HG03196 (cell line): Measurements from ENCODE around the gene RSL1D1.
"Not testable (repeated sequence)": the region's sequence is repeated elsewhere in the genome, so short reads cannot be mapped to it uniquely, and the experiment has no call there.

Experiments used
- ATAC-seq: cut with Tn5 transposase; IDR thresholded peaks from one replicate; pipeline ENCODE4 v1.9.1; 2021; ENCODE audit not compliant: unreplicated experiment

RSL1D1 gene

DNA sequence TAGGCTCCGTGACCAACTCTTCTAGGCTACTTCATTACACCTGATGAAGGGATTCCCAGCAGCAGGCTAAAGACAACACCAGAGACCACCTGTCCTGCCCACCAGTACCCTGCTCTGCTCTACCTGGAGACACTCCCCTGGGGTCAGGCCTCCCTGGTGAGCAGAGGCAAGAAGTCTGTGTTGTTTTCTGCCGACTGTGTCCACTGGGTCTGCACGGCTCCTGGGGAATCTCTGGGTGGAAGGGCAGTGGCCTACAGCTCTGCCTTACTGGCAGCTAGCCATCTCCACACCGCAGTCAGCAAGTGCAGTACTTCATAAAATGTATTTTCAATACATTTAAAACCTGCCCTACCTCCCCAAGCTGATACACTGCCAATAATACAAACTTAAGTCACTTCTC lies 6.8 kb downstream of the RSL1D1 start:
- no peak for ATAC-seq

DNA sequence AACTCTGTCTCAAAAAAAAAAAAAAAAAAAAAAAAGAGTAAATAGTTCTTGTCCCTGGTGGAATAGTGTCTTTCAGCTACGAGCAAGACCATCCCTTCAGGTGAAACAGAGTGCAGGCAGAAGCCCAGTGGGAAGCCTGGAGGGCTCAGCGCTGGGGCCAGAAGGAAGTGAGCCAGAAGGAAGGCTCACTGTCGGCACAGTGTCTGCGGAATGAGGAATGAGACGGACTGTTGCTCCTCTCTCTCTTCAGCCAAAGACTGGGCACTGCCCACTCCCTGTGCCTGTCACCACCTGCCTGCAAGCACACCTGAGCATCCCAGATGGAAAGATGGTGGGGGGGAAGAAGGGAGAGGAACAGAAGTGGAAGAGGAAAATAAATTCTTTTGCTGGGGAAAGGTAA lies 7.5 kb downstream of the RSL1D1 start:
- ATAC-seq, result no peak

DNA sequence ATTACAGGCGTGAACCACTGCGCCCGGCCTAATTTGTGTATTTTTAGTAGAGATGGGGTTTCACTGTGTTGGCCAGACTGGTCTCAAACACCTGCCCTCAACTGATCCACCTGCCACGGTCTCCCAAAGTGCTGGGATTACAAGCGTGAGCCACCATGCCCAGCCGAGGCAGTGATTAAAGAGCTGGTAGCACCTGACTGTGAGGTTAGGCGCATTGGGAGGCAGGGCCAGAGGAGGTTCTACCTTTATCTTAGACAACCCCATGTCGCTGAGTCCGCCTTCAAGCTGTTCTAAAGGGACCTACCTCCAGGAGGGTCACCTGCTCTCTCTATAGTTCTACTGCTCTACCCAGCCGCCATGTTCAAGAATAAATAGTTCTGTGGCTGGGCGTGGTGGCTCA lies 8.1 kb downstream of the RSL1D1 start:
- no peak for ATAC-seq

DNA sequence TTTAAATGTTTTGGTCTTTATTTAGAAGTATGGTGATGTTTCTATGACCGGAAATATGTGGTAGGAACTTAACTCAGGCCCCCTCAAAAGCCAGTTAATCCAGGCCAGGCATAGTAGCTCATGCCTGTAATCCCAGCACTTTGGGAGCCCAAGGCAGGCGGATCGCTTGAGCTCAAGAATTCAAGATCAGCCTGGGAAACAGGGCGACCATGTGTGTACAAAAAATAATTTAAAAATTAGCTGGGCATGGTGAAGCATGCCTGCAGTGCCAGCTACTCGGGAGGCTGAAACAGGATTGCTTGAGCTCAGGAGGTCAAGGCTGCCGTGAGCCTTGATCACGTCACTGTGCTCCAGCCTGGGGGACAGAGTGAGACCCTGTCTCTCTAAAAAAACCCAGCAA lies 10.3 kb downstream of the RSL1D1 start:
- no peak for ATAC-seq

DNA sequence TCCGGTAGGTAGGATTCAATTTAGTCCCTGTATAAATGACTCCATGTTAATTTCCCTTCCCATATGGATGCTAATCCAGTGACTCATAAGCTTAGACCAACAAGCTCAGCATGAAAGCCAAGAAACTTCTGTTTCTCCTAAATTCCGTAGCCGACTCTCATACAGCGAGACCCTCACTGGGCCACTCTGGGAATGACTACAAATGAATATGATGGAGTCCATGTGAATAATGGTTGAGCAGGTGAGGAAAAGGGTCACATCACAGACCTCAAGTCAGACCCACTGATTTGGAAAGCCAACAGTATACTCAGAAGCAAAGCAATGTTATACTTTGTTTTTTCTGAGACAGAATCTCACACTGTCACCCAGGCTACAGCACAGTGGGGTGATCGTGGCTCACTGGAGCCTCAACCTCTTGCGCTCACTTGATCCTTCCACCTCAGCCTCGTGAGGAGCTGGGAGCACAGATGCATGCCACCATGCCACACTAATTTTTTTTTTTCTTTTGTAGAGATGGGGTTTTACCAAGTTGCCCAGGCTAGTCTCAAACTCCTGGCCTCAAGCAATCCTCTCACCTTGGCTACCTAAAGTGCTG lies 14.6 kb downstream of the RSL1D1 start:
- no peak for ATAC-seq

DNA sequence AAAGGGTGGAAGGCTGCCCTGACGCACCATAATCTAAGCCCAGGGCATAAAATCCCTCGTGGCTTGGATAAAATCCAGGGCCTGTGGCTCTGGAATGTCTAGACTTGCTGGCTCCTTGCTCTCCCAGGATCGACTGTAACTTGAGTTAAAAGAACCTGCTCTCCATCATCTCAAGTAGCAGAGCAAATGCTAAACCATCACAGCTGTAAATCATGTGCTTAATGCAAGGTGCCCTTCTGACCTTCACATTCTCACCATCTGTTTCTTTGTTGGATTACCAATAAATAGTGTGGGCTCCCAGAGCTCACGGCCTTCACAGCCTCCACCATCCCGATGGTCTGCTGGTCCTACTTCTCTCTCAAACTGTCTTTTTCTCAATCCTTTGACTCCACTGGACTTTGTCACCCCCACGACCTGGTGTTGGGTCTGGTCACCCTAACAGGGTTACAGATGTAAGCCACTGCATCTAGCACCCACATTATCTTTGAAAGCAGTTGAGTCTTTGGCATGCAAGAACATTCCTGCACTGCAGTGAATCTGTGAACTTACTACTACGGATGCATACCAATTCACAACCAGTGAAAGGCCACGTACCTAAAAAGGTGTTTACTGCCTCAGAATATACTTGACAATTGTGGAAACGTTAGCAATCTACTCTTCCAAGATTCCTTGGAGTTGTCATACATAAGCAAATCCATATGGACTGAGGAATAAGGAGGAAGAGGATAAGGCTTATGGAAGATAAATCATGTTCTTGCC lies 15.3 kb downstream of the RSL1D1 start:
- ATAC-seq, result no peak

DNA sequence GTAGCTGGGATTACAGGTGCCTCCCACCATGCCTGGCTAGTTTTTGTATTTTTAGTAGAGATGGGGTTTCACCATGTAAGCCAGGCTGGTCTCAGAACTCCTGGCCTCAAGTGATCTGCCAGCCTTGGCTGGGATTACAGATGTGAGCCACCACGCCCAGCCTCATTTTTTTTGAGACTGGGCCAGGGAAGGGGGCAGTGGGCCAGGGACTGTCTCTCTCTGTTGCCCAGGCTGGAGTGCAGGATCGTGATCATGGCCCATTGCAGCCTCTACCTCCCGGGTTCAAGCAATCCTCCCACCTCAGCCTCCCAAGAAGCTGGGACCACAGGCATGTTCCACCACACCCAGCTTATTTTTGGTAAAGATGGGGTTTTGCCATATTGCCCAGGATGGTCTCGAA lies 16.0 kb downstream of the RSL1D1 start:
- no peak for ATAC-seq

DNA sequence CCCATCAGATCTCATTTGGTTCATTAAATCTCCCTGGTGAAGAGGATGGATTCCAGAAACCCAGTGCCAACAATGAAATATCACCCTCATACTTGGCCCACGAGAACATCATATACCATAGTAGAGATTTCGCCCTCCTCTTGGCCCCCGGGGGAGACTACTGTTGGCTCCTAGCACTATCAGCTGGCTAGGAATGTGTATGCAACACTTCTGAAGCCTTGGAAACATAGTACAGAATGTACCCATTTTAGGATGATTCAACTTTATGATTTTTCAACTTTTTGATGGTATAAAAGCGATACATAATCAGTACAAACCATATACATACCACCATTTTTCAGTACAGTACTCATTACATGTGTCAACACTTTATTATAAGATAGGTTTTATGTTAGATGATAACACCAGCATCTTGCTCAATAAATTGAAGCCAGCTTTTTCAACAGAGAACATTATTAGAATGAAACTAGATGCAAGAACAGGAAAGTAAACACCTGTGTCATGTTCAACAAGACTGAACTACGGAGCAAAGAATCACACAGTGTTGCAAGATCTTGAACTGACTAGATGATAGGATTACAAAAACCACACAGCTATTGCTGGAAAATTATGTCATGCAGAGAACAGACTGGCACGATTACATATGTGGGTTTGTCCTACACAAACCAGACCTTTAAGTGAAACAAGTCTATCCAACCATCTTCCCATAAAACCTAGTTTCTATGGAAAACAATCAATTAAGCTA lies 17.2 kb downstream of the RSL1D1 start:
- ATAC-seq, result no peak

DNA sequence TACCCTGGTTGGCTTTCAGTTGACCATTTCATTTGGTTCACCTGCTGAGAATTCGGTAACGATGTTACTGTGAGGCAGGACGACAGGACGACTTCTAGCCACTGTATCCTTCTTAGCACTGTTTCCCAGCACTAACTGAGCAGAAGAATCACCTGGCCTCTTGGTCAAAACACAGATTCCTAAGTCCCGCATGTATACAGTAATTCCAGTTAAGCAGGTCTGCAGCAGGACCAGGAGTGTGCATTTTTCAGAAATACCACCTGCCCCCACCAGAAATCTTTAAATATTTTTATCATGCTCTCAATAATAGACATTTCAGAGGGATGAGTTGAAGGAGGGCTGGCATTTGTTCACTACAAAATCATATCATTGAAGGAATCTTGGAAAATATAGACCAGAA lies 22.6 kb downstream of the RSL1D1 start:
- no peak for ATAC-seq

DNA sequence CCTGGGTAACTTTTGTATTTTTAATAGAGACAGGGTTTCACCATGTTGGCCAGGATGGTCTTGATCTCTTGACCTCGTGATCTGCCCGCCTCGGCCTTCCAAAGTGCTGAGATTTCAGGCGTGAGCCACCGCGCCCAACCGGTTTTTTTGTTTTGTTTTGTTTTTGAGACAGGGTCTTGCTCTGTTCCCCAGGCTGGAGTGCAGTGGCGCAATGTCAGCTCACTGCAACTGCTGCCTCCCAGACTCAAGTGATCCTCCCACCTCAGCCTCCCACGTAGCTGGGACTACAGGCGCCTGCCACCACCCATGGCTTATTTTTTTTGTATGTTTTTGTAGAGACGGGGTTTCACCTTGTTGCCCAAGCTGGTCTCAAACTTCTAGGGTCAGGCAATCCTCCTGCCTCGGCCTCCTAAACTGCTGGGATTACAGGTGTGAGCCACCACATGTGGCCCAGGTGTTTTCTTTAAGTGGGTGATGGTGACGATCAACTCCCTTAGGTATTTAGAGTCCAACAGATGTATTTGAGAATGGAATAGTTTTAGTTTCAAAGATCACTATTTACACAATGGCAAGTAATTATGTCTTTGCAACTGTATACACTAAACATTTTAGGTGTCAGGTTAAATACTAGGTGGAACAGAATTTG lies 25.7 kb downstream of the RSL1D1 start:
- ATAC-seq, result not testable (repeated sequence)

DNA sequence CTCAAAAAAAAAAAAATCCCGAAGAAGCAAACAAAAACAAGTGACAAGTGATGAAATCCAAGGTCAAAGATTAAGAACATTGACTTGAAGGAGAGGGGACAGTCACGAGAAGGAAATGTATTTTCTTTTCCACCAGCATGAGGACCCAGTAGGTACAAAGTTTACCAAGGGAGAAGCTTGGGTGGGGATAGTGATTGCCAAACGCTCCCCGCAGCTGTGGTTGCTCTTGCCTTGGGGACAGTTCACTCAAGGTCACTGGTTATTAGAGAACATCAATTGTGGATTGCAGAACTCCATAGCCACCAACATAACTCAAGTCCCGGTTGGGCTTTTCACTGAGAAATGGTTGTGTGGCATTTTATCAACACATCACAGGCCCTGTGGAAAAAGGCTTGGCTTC lies 27.0 kb downstream of the RSL1D1 start:
- ATAC-seq, result no peak

DNA sequence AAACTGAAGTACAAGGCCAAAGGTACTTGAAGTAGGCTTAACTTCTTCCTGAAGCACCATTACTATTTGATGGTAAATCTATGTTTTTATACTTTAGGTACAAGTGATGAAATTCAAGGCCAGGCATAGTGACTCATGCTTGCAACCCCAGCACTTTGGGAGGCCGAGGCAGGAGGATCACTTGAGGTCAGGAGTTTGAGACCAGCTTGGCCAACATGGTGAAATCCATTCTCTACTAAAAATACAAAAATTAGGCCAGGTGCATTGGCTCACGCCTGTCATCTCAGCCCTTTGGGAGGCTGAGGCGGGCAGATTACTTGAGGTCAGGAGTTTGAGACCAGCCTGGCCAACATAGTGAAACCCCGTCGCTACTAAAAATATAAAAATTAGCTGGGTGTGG lies 27.7 kb downstream of the RSL1D1 start:
- not testable (repeated sequence) for ATAC-seq

DNA sequence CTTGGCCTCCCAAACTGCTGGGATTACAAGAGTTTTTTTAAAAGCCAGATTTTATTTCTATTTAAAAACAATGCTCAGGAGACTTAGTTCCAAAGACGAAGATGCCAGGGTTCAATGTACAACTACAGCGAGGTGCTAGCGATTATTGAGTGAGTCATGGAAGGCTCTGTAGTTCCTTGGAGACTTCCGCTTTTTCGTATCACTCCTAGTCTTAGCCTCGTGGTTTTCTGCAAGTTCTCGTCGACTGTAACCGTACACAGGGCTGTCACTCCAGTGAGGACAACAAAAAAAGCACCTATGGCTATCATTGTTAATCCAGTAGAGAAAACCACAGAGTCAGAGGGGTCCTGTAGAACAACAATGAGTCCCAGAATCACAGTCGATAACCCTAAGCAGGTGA lies 31.5 kb downstream of the RSL1D1 start:
- ATAC-seq, result no peak

DNA sequence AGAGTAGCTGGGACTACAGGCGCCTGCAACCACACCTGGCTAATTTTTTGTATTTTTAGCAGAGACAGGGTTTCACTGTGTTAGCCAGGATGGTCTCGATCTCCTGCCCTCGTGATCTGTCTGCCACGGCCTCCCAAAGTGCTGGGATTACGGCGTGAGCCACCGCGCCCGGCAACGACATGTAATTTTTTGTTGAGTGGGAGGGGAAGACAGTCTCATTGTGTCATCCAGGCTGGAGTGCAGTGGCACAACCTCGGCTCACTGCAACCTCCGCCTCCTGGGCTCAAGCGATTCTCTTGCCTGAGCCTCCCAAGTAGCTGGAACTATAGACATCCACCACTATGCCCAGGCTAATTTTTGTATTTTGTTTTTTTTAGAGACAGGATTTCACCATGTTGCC lies 32.4 kb downstream of the RSL1D1 start:
- ATAC-seq, result not testable (repeated sequence)

DNA sequence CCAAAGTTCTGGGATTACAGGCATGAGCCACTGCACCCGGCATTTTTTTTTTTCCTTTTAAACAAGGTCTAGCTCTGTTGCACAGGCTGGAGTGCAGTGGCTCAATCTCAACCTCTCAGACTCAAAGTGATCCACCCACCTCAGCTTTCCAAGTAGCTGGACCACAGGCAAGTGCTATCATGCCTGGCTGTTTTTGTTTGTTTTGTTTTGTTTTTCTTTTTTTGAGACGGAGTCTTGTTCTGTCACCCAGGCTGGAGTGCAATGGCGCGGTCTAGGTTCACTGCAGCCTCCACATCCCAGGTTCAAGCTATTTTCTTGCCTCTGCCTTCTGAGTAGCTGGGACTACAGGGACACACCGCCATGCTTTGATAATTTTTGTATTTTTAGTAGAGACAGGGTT lies 35.2 kb downstream of the RSL1D1 start:
- no peak for ATAC-seq

DNA sequence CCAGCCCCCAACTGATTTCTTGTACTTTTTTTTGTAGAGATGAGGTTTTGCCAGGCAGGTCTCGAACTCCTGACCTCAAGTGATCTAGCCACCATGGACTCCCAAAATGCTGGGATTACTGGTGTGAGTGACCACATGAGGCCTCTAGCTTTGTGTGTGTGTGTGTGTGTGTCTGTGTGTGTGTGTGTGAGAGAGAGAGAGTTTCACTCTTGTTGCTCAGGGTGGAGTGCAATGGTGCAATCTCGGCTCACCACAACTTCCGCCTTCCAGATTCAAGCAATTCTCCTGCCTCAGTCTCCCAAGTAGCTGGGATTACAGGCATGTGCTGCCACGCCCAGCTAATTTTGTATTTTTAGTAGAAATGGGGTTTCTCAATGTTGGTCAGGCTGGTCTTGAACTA lies 36.5 kb downstream of the RSL1D1 start:
- not testable (repeated sequence) for ATAC-seq

DNA sequence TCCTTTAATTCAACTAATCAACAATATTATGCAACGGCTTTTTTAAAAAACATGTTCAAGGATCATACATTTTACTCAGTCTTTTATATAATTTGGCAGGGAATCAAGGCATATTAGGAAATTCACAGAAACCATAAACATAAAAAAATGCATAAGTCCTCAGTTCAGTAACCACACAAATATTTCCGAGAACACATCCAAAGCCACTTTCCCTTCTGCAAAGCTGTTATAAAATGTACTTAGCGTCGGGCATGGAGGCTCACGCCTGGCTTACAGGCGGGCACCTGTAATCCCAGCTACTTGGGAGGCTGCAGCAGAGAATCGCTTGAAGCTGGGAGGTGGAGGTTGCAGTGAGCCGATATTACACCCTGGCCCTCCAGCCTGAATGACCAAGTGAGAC lies 44.6 kb downstream of the RSL1D1 start:
- ATAC-seq, result no peak

DNA sequence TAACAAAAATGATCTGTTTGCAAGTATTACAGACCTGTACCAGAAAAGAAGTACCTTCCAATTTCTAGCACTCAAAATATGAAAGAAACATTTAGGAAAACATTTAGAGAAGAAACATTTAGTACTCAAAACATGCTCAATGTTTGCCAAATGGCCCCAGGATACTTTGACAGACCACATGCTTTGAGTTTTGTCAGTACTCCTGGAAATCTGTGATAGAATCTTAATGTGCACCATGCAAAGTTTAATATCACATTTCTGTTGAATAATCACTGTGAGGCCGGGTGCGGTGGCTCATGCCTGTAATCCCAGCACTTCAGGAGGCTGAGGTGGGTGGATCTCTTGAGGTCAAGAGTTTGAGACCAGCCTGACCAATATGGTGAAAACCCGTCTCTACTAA lies 45.8 kb downstream of the RSL1D1 start:
- no peak for ATAC-seq

DNA sequence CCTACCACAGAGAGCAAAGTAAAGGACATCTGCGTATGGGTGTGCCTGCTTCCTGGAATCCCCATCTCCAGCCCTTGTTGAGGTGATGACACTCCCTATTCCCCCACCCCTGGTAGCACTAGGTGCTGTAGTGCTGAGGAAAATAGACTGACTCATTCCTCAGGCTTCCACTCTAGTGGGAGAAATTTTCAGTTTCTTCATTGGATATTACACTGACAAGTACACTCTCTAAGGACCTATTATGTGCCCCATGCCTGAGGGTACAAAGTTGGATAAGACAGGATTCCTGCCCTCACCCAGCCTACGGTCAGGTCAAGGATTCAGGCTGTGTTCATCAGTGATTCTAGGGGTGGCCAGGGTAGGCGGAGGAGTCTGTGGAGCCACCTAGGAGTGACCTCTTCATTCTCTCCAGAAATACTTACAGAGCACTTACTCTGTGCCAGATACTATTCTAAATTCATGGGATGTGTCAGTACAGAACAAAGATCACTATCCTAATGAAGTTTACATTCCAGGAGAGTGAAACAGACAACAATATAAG lies 49.8 kb downstream of the RSL1D1 start:
- ATAC-seq, result no peak

DNA sequence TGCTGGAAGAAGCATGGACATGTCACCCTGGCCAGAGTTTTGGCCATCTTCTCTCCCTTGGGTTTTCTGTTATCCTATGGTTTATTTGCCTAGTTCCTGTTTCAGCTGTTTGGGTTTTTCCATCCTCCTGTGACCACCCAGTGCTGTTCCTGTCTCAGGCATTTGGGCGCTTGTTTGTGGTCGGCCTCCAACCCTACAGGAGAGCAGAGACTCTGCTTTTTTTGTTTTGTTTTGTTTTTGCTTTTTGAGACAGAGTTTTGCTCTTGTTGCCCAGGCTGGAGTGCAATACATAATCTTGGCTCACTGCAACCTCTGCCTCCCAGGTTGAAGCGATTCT lies 51.0 kb downstream of the RSL1D1 start:
- ATAC-seq, result no peak

DNA sequence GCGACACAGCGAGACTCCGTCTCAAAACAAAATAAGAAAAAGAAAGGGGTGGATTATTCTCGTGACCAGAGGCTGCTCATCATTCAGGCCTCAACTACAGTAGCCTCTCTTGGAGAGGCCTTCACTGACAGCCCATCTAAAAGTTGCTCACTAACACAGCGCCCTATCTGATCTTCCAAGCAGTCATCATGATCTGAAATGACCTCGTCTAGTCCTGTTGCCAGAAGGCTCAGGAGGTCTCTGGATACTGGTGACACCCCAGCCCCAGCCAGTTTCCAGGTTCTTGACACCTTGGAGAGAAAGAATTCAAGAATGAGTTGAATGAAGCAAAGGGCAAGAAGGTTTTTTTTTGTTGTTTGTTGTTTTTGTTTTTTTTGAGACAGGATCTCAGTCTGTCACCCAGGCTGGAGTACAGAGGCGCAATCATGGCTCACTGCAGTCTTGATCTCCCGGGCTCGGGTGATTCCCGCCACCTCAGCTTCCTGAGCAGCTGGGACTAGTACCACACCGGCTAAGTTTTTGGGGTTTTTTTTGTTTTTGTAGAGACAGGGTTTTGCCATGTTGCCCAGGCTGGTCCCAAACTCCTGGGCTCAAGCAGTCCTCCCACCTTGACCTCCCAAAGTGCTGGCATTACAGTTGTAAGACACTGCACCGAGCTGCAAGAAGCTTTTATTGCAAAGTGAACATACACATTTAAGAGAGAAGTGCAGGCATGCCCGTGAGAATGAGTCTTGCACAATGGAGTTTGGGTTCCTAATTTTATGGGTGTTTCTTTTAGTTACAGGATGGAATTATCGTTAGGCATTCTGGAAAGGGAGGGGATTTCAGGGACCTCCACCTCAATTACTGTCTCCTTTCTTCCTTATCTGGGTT lies 51.6 kb downstream of the RSL1D1 start:
- no peak for ATAC-seq
